Kasumi-1 (cell line): Measurements from ENCODE around the gene CD8B.

Source experiments
- DNase-seq, 2 experiments: peaks; one replicate each; lab custom pipeline; 2025; lab: John Stamatoyannopoulos, UW

CD8B gene

GRCh38 chr2:86806059-86806857, 55.4 kb downstream of the CD8B start:
- no peak for DNase-seq

DNA sequence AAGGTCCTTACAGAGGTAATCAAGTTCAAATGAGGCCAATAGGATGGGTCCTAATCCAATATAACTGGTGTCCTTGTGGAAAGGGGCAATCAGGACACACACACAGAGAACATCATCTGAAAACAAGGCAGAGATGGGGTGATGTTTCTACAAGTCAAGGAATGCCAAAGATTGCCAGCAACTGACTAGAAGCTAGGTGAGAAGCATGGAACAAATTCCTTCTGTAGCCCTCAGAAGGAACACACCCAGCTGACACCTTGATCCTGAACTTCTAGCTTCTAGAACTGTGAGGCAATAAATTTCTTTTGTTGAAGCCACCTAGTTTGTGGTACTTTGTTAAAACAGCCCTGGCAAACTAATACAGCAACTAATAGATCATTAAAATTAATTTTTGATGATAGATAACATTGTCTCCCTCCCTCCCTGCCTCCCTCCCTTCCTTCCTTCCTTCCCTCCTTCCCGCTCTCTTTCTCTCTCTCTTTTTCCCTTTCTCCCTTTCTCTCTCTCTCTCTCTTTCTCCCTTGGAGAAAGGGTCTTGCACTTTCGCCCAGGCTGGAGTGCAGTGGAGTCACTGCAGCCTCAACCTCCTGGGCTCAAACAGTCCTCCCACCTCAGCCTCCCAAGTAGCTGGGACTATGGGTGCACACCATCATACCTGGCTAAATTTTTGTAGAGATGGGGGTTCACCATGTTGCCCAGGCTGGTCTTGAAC, 60.7 kb downstream of the CD8B start:
- no peak for DNase-seq

GRCh38 chr2:86794861-86795260, 66.8 kb downstream of the CD8B start:
- no peak for DNase-seq

DNA sequence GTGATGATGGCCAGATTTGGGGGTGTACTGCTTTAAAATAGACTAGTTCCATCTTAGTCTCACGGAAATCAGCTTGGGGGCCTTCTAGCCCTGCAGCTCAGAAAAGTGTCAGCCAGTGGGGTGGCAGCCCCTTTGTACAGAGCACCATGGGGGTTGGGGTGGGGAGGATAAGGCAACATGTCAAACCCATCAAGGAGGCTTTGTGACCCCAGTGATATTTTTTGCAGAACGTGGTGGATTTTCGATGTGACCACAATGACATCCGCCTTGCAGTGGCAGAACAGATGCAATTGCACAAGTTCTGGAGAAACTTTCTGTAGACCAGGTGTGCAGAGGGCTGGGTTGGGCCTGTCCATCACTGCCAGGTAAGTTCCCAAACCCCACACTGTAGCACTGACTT, 67.9 kb downstream of the CD8B start:
- no peak for DNase-seq

DNA sequence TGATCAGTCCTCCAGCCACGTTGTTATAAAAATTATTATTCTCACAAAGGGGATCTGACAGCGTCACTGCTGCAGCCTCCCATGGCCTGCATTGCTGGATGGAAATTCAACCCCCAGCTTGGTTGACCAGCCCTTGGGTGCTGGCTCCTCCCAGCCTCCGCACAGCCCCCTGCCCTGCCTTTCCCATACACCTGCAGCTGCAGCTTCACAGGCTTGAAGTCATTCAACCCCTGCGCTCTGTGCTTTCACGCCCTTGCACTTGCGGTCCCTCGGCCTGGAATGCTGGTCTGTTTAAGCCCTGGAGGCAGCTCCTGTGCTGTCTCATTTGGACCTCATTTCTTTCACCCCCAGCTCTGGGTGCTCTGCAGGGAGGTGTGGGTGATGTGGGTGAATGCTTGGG, 70.1 kb downstream of the CD8B start:
- DNase-seq, result no peak

DNA sequence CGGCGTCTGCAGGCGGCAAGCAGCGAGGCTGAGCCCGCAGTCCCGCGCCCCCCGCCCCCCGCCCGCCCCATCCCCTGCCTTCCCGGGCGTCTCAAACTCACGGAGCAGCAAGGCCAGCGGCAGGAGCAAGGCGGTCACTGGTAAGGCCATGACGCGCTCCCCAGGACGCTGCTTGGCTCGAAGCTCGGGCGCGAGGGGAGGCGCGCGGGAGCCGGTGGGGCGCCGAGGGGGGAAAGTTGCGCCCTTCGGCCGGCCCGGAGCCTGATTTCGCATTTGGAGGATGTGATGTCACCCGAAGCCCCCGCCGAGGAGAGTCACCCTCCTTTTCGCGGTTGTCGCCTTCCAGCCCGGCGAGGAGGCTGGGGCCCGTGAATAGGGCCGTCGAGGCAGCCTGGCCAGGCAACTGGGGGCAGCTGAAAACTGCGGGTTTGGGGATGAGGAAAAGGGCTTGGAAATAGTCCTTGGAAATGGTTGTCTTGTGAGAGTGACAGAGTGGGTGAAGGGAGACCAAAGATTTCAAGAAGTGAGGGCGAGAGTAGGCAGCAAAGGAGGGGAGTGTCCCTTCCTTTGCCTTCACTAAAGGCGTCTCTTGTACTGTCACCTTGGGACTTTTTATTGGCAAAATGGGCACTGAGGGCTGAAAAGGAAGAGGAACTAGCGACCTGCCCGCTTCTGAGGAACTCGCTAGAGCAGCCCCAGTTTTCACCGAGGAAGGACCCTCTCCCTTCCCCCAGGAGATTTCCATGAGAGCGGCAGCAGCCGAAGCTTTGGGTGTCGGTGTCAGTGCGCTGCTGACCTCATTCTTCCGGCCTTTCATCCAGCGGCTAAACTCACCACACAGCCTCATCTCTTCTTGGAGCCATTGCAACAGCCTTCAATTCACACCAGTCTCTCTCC, 70.8 kb downstream of the CD8B start, which contains the start of gene CD8A:
CD8A (minus strand) TSS at position 238 of the 897 bp plus-strand sequence; CDS start at position 150, 88 bp downstream.
- peak; percentile 26 to 29 for DNase-seq

- DNase-seq, result no peak
These were observed 71.5 kb downstream of the CD8B start for GRCh38 chr2:86790134-86790675.

- no peak for DNase-seq
These were observed 72.0 kb downstream of the CD8B start for GRCh38 chr2:86789687-86790133.

- no peak for DNase-seq
These were observed 72.6 kb downstream of the CD8B start for GRCh38 chr2:86788881-86789686.

- DNase-seq, result no peak
These were observed 73.5 kb downstream of the CD8B start for GRCh38 chr2:86788165-86788564.

GRCh38 chr2:86787736-86788135, 74.0 kb downstream of the CD8B start:
- peak; percentile 66 to 83 for DNase-seq

DNA sequence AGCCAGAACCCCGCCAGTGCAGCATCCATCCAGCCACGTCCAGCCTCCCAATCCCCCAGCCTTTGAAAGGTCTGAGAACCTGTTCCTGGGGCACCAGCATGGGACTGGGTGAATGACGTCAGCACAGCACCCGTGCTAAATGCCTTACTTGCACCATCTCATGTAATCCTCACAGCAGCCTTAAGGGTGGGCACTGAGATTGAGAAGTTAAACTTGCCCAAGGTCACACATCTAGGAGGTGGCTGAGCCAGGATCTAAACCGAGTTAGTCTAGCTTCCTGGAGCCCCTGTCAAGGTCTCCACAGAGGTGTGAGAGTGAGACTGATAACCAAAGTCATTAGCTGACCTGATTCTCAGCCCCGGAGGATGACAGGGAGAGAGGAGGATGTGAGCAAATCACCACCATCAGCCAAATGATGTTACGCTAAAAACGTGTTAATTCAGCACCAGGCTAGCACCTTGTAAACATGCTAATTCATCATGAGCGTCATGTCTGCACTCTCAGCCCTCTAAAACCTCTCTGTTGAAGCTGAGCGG, 75.6 kb downstream of the CD8B start:
- DNase-seq, result no peak

DNA sequence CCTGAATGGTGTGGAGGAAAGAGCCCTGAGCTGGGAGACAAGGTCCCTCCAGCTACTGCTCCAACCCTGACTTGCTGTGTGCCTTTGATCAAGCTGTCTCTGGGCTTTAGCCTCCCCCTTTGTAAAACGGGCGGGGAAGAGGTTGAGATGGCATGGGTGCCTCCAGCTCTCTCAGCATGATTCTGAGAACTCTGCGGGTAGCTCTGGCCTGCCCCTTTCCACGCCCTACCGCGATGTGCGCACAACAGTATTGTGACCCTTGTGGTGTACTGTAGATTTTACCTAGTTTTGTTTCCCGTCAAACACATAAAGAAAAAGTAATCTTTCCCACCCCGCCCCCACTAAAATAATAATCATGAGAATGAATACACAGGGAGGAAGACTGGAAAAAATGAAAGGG, 76.2 kb downstream of the CD8B start:
- no peak for DNase-seq

DNA sequence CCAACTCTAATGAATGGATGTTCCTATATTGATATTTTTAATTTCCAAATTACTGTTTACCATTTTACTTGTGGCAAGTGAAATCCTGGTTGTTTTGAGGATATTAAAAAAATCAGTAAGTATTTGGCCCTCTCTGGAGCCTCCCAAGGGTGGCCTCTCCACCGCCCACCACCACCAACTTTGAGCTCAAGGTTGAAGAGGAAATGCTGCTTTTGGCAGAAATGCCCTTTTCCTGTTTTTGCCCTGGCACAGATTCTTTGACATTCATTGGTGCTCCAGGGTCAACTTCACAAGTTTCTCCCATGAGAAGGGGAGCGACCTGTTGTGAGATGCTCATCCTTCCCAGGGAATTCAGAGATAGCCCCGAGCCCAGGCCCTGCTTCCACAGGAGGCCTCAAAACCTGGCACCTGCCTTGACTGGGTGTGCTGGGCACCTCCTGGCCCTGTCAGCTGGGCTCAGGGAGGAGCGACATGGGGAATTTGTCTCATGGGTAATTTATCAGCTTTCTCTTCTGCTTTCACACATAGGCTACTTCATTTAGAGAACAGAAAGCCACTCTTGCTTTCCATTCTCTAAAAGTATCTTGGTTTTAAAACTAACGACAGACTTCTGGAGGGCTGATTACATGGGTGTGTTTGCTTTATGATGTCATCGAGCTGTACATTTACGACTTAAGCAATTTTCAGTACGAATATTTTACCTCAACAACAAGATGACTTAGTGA, 77.9 kb downstream of the CD8B start:
- DNase-seq, result no peak

DNA sequence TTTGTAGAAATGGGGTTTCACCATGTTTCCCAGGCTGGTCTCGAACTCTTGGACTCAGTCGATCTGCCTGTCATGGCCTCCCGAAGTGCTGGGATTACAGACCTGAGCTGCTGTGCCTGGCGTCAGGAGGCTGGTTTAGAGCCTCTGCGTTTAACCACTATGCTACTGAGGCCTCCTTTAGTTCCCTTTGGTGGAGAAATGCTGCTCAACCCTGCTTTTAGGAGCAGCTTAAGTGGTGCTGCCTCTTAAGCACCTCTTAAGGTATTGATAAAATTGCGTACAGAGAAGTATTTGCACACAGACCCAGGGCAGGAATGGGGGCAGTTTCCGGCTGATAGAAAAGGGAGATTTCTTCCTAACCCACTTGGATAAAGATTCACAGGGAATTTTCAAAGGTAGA, 78.9 kb downstream of the CD8B start:
- DNase-seq, result no peak

GRCh38 chr2:86781363-86781762, 80.3 kb downstream of the CD8B start:
- DNase-seq, result no peak

DNA sequence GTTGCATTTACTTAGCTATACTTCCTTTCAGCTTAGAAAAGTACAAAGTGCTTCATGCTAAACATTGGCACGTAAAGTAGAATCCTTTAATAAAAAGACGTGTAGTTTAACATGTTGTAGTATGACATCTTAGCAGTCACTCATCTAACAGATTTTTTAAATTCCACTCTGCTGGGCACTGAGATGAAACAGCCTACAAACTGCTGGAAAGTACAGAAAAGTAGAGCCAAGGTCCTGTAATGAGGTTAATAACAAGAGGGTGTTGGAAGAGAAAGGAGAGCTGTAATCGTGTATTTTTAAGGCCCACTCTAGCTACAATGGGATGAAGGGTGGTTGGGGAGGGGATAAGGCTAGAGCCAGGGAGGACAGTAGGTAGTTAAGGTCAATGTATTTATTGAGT, 81.7 kb downstream of the CD8B start:
- DNase-seq, result no peak

DNA sequence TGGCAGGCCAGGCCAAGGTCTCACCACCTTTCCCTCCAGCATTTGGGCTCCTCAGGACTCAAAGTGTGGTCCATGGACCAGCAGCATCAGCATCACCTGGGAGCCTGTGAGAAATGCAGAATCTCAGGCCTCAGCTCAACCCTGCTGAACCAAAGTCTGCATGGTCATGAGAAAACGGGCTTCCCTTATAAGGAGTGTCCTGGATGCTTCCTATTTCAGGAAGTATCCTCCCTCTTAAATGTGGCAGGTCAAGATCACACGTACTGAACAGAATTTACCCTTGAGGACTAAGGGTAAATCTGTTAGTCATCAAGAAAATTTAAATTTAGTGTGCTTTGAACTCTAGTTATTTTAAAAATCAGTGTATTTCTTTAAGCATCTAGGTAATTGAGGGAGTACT, 82.7 kb downstream of the CD8B start:
- no peak for DNase-seq

- DNase-seq, result no peak
These were observed 85.2 kb downstream of the CD8B start for GRCh38 chr2:86776532-86776931.

- DNase-seq, result no peak
These were observed 86.3 kb downstream of the CD8B start for GRCh38 chr2:86775338-86775737.
